Ramos (cell line): Measurements from ENCODE around the gene SP7.
"Not testable (repeated sequence)": the region's sequence is repeated elsewhere in the genome, so short reads cannot be mapped to it uniquely, and the experiment has no call there.

Experiments used
- in situ Hi-C: fragments of 300-500 bp; cut with MboI; formaldehyde crosslinking; loops from one replicate; pipeline ENCODE4 v1.14.3; 2022; ENCODE audit warnings: low sequenced_read_pairs; ENCODE audit not compliant: unreplicated experiment

Gene SP7

DNA sequence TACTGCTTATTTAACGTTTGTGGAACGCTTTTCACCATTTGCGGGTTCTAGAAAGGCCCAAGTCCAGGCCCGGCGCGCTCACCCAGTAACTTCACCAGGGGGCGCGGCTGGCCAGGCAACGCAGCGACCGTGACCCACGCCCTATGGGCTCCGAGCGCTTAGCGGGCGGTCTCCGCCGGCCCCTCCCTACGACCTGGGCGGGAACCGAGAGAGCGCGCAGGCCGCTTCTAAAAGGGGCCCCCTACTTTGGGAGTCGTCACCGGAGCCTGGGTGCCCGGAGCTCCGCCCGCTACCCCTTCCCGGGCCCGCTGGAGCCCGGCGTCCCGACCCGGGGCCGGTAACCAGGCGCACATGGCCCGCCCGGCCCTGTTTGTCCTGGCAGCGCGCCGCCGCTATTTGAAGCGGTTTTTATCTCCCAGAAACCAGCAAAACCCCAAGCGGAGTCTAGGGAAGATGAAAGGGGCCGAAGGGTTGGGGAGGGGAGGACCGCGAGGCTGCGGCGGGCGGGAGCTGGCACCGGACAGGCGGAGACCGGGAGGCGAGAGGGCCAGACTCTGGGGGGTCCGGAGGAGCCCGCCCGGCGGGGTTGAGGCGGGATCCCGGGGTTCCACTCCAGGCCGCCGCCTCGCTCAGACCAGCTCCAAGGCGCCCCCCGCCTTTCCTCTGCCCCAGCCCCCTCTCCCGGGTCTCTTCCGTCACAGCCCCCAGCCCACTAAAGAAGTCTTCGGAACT lies 11.2 kb downstream of the SP7 start:
- in situ Hi-C loops: no loop called here

DNA sequence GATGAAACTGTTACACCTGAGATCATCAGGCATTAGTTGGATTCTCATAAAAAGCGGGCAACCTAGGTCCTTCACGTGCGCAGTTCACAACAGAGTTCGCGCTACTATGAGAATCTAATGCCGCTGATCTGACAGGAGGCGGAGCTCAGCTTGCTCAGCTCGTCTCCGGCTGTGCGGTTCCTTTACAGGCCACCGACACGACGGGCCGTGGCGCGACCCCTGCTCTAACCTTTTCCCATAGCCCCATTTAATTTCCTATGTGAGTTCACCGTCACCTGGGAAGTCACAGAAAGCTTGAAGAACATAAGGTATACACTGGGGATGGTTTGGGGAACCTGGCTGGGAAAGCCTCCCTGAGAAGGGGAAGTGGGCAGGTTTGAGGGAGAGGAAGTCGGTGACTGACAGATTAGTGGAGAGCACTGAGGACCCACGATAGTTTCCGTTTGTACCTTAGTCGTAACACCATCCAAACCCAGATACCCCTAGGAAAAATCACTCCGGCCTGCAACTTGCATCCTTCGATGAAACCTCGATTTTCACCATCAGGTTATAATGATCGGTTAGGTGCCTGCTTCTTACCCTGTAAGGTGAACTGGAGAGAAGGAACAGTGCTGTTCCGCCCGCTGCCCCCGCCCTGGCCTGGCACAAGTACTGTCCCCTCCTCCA lies 11.9 kb downstream of the SP7 start:
- in situ Hi-C loops: no loop called here

DNA sequence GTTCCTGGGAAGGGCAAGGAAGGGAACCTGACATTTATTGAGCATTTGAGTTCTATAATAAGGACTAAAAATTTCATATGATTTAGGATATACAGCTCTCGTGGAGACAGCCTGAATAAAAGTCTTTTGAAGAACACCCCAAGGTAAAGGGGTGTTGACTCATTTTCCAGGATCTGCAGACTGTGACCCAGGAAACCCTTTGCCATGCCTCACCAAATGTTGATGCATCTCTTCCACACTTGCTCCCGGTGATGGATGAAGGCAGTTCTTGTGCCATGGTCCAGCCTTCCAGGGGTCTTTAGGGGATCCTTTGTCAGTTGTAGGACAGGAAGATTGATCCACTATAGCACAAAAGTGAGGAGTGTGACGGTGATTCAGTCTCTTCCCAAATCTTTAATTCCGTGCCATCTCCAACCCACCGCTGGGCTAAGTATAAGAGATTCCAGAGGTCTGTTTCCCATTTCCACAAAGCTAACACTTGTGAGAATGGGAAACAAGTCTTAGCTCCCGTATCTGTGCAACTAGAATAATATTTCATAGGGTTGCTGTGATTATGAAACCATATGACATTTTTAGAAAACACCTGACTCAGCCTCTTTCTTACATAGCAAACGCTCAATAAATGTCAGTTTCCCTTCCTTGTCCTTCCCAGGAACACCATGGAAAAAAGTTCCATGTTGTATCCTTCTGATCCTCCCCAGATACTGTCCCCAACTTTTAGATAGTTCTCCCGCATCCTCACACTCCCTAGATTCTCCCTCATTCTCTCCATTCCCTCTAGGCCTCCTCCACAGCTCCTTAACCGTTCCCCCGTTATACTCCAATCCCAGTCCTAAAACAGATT lies 15.6 kb downstream of the SP7 start:
- in situ Hi-C loops: no loop called here

DNA sequence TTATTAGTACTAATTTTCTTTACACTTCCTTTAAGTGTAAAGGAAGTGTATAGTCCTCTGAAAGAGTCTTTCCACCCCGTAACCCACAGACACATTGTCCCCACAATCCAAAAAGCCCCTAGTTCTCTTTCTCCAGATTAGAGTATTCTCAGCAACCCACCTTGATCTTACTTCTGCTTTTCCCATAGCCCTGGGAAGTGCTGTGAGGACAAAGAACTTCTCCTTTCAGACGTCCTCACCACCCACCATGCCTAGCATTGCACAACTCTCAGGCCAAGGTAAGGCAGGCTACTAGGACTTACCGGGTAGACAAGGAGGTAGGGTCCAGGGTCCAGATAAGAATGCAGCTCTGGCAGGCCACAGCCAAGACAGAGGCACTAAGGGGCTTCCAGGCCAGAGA lies 22.2 kb downstream of the SP7 start:
- in situ Hi-C loops: no loop called here

- in situ Hi-C loops: no loop called here
Measured at GRCh38 chr12:53308276-53308675, 27.9 kb downstream of the SP7 start.

GRCh38 chr12:53306826-53307225 lies 29.3 kb downstream of the SP7 start:
- in situ Hi-C loops: no loop called here

DNA sequence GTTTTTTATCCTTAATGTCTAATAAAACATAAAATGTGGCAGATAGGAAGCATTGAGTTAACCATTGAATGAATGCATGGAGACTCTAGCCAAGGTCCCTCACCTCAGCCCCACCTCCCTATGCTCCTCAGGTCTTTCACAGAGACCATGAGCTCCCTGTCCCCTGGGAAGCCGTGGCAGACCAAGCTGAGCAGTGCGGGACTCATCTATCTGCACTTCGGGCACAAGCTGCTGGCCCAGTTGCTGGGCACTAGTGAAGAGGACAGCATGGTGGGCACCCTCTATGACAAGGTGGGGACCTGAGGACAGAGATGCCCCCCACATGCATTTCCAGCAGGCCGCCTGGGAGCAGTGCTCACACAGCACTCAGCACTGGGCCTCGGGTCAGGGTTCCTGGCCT lies 33.3 kb downstream of the SP7 start:
- in situ Hi-C loops: no loop called here

- in situ Hi-C loops: no loop called here
Measured at GRCh38 chr12:53300187-53300586, 36.0 kb downstream of the SP7 start.

DNA sequence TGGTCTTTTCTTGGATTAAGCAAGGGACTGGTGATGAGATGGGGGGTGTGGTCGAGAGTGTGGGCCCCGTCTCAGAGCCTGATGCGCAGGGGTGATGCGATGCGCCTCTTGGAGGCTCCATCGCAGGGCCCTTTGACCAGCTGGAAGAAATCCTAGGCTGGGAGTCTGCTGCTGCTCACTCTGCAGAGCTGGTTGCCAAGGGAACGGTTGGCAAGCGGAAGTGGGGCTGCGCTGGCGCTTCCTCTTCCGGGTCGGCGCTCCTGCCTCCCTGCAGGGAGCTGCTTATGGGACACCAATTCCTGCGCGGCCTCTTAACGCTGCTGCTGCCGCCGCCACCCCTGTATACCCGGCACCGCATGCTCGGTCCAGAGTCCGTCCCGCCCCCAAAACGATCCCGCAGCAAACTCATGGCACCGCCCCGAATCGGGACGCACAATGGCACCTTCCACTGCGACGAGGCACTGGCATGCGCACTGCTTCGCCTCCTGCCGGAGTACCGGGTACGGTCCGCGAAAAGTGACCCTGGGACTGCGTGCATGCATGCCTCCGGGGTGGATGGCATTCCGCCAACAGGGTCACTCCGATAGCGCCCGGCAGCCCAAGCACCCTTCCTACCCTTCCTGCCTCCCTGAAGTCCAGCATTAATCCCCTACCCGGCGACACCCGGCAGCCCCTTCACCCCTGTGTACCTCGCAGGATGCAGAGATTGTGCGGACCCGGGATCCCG lies 36.5 kb downstream of the SP7 start, which contains the start of gene MYG1:
Gene MYG1 (plus strand): TSS at position 242 of the 727 bp plus-strand sequence. CDS start 43 bp downstream, at position 285.
- in situ Hi-C loops: no loop called here

DNA sequence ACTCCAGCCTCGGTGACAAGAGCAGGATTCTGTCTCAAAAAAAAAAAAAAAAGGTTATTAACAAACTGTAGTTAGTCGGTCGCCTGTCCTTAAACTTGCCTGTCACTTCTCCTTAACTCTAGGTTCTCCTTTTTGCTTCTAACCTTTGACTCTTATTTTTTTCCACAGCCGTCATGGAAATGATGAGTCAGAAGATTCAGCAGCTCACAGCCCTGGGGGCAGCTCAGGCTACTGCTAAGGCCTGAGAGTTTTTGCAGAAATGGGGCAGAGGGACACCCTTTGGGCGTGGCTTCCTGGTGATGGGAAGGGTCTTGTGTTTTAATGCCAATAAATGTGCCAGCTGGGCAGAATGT lies 37.1 kb downstream of the SP7 start:
- in situ Hi-C loops: no loop called here

- in situ Hi-C loops: no loop called here
Measured at GRCh38 chr12:53298164-53298563, 38.0 kb downstream of the SP7 start.

- in situ Hi-C loops: not testable (repeated sequence)
Measured at GRCh38 chr12:53297106-53297505, 39.0 kb downstream of the SP7 start.

DNA sequence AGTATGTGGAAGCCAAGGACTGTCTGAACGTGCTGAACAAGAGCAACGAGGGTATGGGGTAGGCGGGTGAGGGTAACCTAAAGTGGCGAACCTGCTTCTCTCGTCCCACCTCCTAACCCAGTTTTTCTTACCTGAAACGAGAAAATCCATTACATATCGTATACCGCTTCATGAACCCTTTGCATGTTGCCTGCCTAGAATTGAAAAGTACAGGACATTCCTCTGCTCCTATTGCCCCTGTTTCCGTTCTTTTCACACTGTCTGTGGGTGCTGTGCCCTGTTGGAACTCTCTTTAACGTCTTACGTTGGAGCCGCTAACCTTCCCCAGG lies 40.3 kb downstream of the SP7 start:
- in situ Hi-C loops: no loop called here

- in situ Hi-C loops: no loop called here
Measured at GRCh38 chr12:53295070-53295890, 40.9 kb downstream of the SP7 start, which contains the start of gene PFDN5. TSS of gene PFDN5 (plus strand) at chr12:53295542. CDS start at chr12:53295568, 26 bp downstream.

DNA sequence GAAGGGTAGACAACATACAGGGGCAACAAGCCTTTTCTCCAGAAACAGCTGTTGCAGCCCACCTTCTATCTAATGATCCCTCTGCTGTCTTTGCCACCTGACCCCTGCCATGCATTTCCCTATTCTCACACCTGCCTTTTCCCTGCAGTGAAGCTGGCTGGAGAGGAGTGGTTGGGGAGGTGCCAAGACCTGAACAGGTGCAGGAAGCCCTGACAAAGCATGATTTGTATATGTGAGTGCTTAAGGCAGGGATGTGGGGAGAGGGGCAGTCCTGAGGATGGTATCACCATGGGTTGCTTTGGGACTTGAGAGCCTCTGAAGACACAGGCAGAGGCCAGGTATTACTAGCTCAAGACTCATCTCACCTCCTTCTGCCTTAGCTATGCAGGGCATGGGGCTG lies 43.7 kb downstream of the SP7 start:
- in situ Hi-C loops: no loop called here

DNA sequence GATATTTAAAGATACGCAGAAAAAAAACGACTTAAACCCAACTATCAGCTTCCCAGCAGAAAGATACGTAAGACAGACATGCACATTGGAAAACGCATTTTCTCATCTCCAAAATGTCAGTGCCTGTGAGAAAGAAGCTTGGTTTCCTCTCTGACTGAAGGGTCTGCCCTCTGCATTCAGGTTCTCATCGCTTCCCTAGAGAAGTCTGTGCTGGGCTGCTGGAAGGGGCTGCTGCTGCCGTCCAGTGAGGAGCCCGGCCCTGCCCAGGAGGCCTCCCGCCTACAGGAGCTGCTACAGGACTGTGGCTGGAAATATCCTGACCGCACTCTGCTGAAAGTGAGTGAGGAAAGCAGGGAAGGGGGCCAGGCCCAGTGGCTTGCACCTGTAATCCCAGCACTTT lies 45.5 kb downstream of the SP7 start:
- in situ Hi-C loops: no loop called here

- in situ Hi-C loops: loop anchor here (5.0 kb wide), 1 partner anchor 128 kb away; no protein-coding TSS in a partner anchor
Measured at GRCh38 chr12:53289891-53290290, 46.3 kb downstream of the SP7 start.

DNA sequence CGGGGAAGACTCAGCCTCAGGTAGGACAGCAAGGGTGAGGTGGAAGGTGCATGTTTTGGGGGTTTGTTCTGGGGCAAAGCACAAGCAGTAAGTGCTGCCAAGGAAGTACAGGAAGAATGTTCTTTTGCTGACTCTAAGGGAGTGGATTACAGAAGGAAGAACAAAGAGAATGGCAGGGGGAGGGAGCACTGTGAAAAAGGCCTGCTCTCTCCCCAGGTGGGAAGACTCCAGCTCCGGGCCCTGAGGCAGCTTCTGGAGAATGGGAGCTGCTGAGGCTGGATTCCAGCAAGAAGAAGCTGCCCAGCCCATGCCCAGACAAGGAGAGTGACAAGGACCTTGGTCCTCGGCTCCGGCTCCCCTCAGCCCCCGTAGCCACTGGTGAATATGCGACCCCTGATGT lies 47.8 kb downstream of the SP7 start:
- in situ Hi-C loops: loop anchor here (5.0 kb wide), 1 partner anchor 126 kb away; no protein-coding TSS in a partner anchor

- in situ Hi-C loops: loop anchor here (5.0 kb wide), 1 partner anchor 125 kb away; no protein-coding TSS in a partner anchor
Measured at GRCh38 chr12:53287741-53288216, 48.4 kb downstream of the SP7 start.
